Lower leg skin (tissue), 3 donors: ENCODE measurements around the gene ANXA1.

Source experiments
- POLR2A ChIP-seq, 2 donors: fragments of 450-650 bp; IDR thresholded peaks; one replicate each; pipeline ENCODE4 v1.6.1; 2016 to 2017; ENCODE audit warnings: antibody characterized with exemption in 2 of 2, mild to moderate bottlenecking in 1 of 2, moderate library complexity in 1 of 2
- TF ChIP-seq, protein P1 (sequence below), 3 donors: fragments of 450-650 bp; IDR thresholded peaks; one replicate each; pipeline ENCODE4 v1.5.1; 2016; ENCODE audit warnings: antibody characterized with exemption in 3 of 3, mild to moderate bottlenecking in 3 of 3, moderate library complexity in 2 of 3

DNA sequence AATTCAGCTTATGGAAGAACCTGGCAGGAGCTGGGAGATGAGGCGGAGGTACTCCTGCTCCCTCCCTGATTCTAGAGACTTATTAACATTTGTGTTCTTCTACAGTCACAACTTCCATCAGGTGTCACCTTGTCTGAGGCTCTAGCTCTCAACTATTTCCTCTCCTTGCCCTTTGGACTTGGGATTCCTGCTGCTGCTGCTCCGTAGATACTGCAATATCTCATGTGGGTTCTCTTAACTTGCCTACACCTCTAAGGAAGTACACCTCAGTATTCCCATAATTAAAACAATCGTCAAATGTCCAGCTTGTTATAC lies 21.2 kb downstream of the ANXA1 start:
- TF ChIP-seq, protein P1, sequence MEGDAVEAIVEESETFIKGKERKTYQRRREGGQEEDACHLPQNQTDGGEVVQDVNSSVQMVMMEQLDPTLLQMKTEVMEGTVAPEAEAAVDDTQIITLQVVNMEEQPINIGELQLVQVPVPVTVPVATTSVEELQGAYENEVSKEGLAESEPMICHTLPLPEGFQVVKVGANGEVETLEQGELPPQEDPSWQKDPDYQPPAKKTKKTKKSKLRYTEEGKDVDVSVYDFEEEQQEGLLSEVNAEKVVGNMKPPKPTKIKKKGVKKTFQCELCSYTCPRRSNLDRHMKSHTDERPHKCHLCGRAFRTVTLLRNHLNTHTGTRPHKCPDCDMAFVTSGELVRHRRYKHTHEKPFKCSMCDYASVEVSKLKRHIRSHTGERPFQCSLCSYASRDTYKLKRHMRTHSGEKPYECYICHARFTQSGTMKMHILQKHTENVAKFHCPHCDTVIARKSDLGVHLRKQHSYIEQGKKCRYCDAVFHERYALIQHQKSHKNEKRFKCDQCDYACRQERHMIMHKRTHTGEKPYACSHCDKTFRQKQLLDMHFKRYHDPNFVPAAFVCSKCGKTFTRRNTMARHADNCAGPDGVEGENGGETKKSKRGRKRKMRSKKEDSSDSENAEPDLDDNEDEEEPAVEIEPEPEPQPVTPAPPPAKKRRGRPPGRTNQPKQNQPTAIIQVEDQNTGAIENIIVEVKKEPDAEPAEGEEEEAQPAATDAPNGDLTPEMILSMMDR (IDR thresholded peaks at IDR 0.05) = no peak
- TF ChIP-seq POLR2A (IDR thresholded peaks at IDR 0.05) = no peak
